Spleen (tissue), 11 donors: ENCODE results near the gene TBC1D12. TPM values are rescaled to one million over a fixed set of nuclear protein-coding genes. Genes with fewer than 3 reads are reported as not detected.

Experiments used
- DNase-seq: peaks from one replicate; pipeline ENCODE4 v3.0.0-alpha.2; 2020
- H3K27ac ChIP-seq, 8 donors: fragments of 200-600 bp; sonication (generic) in 7 of 8; 1 replicate in 4 of 8; 2 replicates in 4 of 8; pipeline versions ENCODE4 v1.5.0 to v1.8.0; 2016 to 2021; ENCODE audit warnings: inconsistent platforms in 4 of 8, mild to moderate bottlenecking in 4 of 8, moderate library complexity in 1 of 8
- H3K27me3 ChIP-seq, 7 donors: fragments of 200-600 bp; sonication (generic) in 6 of 7; replicated peaks in 1 of 7; 1 replicate in 4 of 7; 2 replicates in 3 of 7; pipeline versions ENCODE4 v1.5.0 to v1.8.0; 2016 to 2021; ENCODE audit warnings: inconsistent platforms in 3 of 7, mild to moderate bottlenecking in 1 of 7
- H3K36me3 ChIP-seq, 6 donors: fragments of 200-600 bp; sonication (generic) in 5 of 6; 1 replicate in 4 of 6; 2 replicates in 2 of 6; pipeline versions ENCODE4 v1.5.0 to v1.8.0; 2016 to 2021; ENCODE audit warnings: inconsistent platforms in 2 of 6
- H3K4me1 ChIP-seq, 6 donors: fragments of 200-600 bp; sonication (generic) in 5 of 6; 1 replicate in 3 of 6; 2 replicates in 3 of 6; pipeline versions ENCODE4 v1.5.0 to v1.8.0; 2016 to 2021; ENCODE audit warnings: inconsistent platforms in 3 of 6
- H3K4me3 ChIP-seq, 8 donors: fragments of 200-600 bp; sonication (generic) in 7 of 8; 1 replicate in 4 of 8; 2 replicates in 4 of 8; pipeline versions ENCODE4 v1.5.0 to v1.8.0; 2016 to 2021; ENCODE audit warnings: inconsistent platforms in 4 of 8, mild to moderate bottlenecking in 4 of 8, moderate library complexity in 2 of 8
- H3K9me3 ChIP-seq, 8 donors: fragments of 200-600 bp; sonication (generic) in 7 of 8; 1 replicate in 4 of 8; 2 replicates in 4 of 8; pipeline versions ENCODE4 v1.5.0 to v1.8.0; 2016 to 2021; ENCODE audit warnings: inconsistent platforms in 4 of 8
- POLR2A ChIP-seq, 3 donors: fragments of 450-650 bp; IDR thresholded peaks; one replicate each; pipeline ENCODE4 v1.5.1; 2017; ENCODE audit warnings: antibody characterized with exemption in 3 of 3, mild to moderate bottlenecking in 1 of 3
- POLR2AphosphoS5 ChIP-seq, 3 donors: sonication (generic); formaldehyde crosslinking; IDR thresholded peaks; one replicate each; pipeline ENCODE4 v1.5.1; 2017; ENCODE audit warnings: antibody characterized with exemption in 3 of 3
- WGBS, 5 donors: extraction: QIAGEN DNeasy Blood & Tissue Kit in 3 of 5; methylation state at CpG; one replicate each; pipeline versions ENCODE4 v1.1.5 to v1.1.7; 2013 to 2018; 5-methylcytosine and 5-hydroxymethylcytosine counted together
- intact Hi-C: fragments of 100-400 bp; cut with DNase I; formaldehyde crosslinking; loops from one replicate; pipeline ENCODE4 v1.15.0; 2023; ENCODE audit warnings: low total_unique reads
- polyA plus RNA-seq, 3 donors: library from polyadenylated mRNA; stranded (reverse); fragments of 200-250 nt; gene quantifications; one replicate each; pipeline ENCODE4 v1.2.1, GENCODE V29; 2013
- total RNA-seq, 7 donors: library from RNA; depleted of rRNA in 3 of 7; stranded (reverse); fragments of >200 nt in 3 of 7; fragmentation: NEBNext Ultra II Directional in 4 of 7; extraction: Animal tissue kit (Norgen Biotek cat#: 25700) in 4 of 7; gene quantifications; one replicate each; pipeline versions ENCODE4 v1.1.0 to v1.2.1, GENCODE V29; 2016 to 2021
- TF ChIP-seq, protein P1 (sequence below), 11 experiments: fragments of 200-600 bp in 7 of 11; fragments of 450-650 bp in 4 of 11; sonication (generic) in 4 of 11; IDR thresholded peaks in 8 of 11; conservative IDR thresholded peaks in 3 of 11; 1 replicate in 7 of 11; 2 replicates in 4 of 11; pipeline versions ENCODE4 v1.4.0 to v1.8.0; 2016 to 2021; ENCODE audit warnings: antibody characterized with exemption in 11 of 11, inconsistent platforms in 4 of 11, mild to moderate bottlenecking in 1 of 11
- donor health status: healthy with polysubstance abuse.
- donor health status: DM: no; HTN: no; CAD: no; lungs with moderate emphysema.
- donor health status: DM: no; HTN: no; CAD: no.
- donor health status: Bipolar disorder and iron deficiency.
- donor health status: healthy.
- donor health status: DM: no; HTN: no; CAD: no.
- donor health status: DM: yes; HTN: yes; CAD: no.

The TBC1D12 gene
- total and polyA plus RNA-seq, 10 donors, result 6.6 to 21.6 (median 11.8) TPM

DNA sequence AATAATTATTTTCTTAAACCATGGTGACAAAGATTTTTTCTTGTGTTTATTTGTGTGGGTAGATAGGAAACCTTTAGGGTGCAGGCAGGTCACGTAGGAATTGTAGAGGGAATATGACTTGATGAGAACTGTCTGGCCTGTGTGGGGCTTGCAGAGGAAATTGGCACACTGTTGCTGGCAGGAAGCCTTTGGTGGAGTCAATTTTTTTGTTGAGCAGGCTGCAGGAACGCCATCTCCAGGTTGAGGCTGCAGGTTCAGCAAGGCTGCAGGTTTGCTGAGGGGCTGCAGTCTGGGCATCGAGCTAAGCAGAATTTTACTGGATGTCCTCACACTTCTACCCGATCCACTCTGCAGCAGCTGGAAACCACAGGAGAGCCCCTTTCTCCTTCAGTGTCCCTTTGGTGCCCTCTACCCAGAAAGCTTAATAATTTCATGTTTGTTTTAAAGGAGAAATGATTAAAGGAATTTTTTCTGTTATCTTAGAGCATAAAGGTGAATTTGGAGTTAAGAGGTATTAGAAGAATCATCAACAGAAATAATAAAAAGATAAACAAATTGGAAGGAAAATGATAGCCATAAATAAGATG is 37.0 kb downstream of the TBC1D12 start:
- DNase-seq, result no peak
- Histone ChIP-seq H3K27me3 (no peaks in the 10 kb centered on the region), H3K27ac (no peak overlapping the region), H3K4me1 (peaks cover 0 to 27% (median 1%) of the 10 kb centered on the region in 6 donors), H3K9me3 (peaks cover 5 to 27% (median 24%) of the 10 kb centered on the region in 8 donors), H3K4me3 (no peak overlapping the region), H3K36me3 (no peaks in the 10 kb centered on the region)
- WGBS, 5 donors, result 25 to 45% (median 38%) methylated on average over 4 of the region's 4 CpGs
- intact Hi-C loops, result no loop called here
- TF ChIP-seq, protein P1, sequence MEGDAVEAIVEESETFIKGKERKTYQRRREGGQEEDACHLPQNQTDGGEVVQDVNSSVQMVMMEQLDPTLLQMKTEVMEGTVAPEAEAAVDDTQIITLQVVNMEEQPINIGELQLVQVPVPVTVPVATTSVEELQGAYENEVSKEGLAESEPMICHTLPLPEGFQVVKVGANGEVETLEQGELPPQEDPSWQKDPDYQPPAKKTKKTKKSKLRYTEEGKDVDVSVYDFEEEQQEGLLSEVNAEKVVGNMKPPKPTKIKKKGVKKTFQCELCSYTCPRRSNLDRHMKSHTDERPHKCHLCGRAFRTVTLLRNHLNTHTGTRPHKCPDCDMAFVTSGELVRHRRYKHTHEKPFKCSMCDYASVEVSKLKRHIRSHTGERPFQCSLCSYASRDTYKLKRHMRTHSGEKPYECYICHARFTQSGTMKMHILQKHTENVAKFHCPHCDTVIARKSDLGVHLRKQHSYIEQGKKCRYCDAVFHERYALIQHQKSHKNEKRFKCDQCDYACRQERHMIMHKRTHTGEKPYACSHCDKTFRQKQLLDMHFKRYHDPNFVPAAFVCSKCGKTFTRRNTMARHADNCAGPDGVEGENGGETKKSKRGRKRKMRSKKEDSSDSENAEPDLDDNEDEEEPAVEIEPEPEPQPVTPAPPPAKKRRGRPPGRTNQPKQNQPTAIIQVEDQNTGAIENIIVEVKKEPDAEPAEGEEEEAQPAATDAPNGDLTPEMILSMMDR (IDR thresholded peaks at IDR 0.05 in 8 of 11, conservative IDR thresholded peaks at IDR 0.05 in 3 of 11), result peak in 1 of 11 experiments; percentile 13
- no peak for TF ChIP-seq POLR2AphosphoS5 (IDR thresholded peaks at IDR 0.05)
- TF ChIP-seq POLR2A (IDR thresholded peaks at IDR 0.05), result no peak

GRCh38 chr10:94440096-94440495 is 37.8 kb downstream of the TBC1D12 start:
- H3K27me3 ChIP-seq, result no peaks in the 10 kb centered on the region
- H3K4me1 ChIP-seq, result peaks cover 0 to 27% (median 1%) of the 10 kb centered on the region in 6 donors
- H3K9me3 ChIP-seq, result peaks cover 5 to 27% (median 24%) of the 10 kb centered on the region in 8 donors
- TF ChIP-seq, protein P1 (IDR thresholded peaks at IDR 0.05 in 8 of 11, conservative IDR thresholded peaks at IDR 0.05 in 3 of 11), result no peak
- TF ChIP-seq POLR2AphosphoS5 (IDR thresholded peaks at IDR 0.05) (no peak), POLR2A (IDR thresholded peaks at IDR 0.05) (no peak)
- H3K4me3 ChIP-seq, result no peak overlapping the region
- intact Hi-C loops, result loop anchor here (5.0 kb wide), 1 partner anchor 158 kb away; no protein-coding TSS in a partner anchor
- H3K36me3 ChIP-seq, result no peaks in the 10 kb centered on the region
- DNase-seq, result no peak
- no peak overlapping the region for H3K27ac ChIP-seq

DNA sequence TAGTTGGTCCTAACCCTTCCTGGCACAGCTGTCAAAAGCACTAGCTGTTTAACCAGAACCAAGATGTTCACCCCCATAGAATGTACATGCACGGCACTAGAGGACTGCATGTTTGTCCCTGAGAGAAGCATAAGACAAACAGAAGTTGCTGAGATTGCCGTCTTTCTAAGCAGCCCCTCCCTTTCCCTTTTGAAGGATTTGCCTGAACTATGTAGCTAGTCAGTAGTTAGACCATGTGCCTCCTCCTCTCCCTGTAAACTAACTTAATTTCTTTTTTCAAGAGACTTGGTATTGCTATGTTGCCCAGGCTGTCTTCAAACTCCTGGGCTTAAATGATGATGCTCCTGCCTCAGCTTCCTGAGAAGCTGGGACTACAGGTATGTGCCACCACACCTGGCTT is 40.7 kb downstream of the TBC1D12 start:
- intact Hi-C loops, result loop anchor here (5.0 kb wide), 1 partner anchor 161 kb away; no protein-coding TSS in a partner anchor
- 60 to 75% (median 72%) methylated on average over 2 of the region's 2 CpGs for WGBS, 5 donors
- no peaks in the 10 kb centered on the region for H3K36me3 ChIP-seq

DNA sequence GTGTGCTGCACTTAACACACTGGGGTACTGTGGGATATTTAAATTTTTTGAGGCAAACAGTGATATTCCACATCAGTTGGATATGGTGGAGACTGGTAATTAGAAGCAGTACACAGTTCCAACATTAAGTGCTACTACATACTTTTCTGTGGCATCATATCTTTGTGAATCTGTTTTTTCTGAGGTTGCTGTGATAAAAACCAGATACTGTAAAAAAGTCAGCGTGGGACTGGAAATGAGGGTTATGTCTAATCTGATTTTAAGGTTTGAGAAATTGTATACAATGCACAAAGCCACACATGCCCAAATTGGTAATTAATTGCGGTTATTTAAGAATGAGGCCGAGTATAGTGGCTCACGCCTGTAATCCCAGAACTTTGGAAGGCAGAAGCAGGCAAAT is 41.2 kb downstream of the TBC1D12 start:
- Histone ChIP-seq H3K9me3 (peaks cover 0 to 8% (median 0%) of the 10 kb centered on the region in 8 donors), H3K27me3 (no peaks in the 10 kb centered on the region), H3K4me3 (no peak overlapping the region), H3K36me3 (no peaks in the 10 kb centered on the region), H3K4me1 (peaks cover 0 to 27% (median 1%) of the 10 kb centered on the region in 6 donors), H3K27ac (no peak overlapping the region)
- DNase-seq, result no peak
- 90 to 94% (median 93%) methylated on average over 4 of the region's 4 CpGs for WGBS, 5 donors
- intact Hi-C loops, result loop anchor here (5.0 kb wide), 1 partner anchor 161 kb away; no protein-coding TSS in a partner anchor
- no peak for TF ChIP-seq POLR2AphosphoS5 (IDR thresholded peaks at IDR 0.05)
- TF ChIP-seq, protein P1 (IDR thresholded peaks at IDR 0.05 in 8 of 11, conservative IDR thresholded peaks at IDR 0.05 in 3 of 11), result no peak
- TF ChIP-seq POLR2A (IDR thresholded peaks at IDR 0.05), result no peak

More for the DNA sequence above, 40.7 kb downstream of the TBC1D12 start:
- Histone ChIP-seq H3K4me1 (peaks cover 0 to 27% (median 1%) of the 10 kb centered on the region in 6 donors), H3K27ac (no peak overlapping the region), H3K27me3 (no peaks in the 10 kb centered on the region), H3K4me3 (no peak overlapping the region), H3K9me3 (peaks cover 0 to 13% (median 4%) of the 10 kb centered on the region in 8 donors)
- TF ChIP-seq, protein P1 (IDR thresholded peaks at IDR 0.05 in 8 of 11, conservative IDR thresholded peaks at IDR 0.05 in 3 of 11), result no peak
- TF ChIP-seq POLR2A (IDR thresholded peaks at IDR 0.05) (no peak), POLR2AphosphoS5 (IDR thresholded peaks at IDR 0.05) (no peak)
- no peak for DNase-seq
